ENCODE data around the gene FSTL4. TPM values are rescaled to one million over a fixed set of nuclear protein-coding genes. Genes with fewer than 3 reads are reported as not detected.

Gene FSTL4
- total and polyA plus RNA-seq, 2 of the 13 experiments (the other 11 are each of a cell fraction or from before 2014, with no cell fraction given): 2.1 to 3.0 TPM

DNA sequence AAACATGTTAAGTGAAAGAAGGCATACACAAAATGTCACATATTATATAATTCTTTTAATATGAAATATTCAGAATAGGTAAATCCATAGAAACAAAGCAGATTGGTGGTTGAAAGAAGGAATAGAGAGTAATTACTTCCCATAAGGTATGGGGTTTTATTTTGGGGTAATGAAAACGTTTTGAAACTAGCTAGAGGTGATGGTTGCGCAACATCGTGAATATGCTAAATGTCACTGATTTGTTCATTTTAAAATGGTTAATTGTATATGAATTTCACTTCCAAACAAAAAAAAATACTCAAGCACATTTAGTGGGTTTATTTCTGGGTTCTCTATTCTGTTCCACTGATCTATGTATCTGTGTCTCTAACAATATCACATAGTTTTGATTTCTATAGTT, 12.0 kb upstream of the FSTL4 start:
- WGBS (ENCODE audit: low lambda C conversion rate): 54% methylated on average over 3 of the region's 3 CpGs
- Histone ChIP-seq H3K9ac (ENCODE audit: insufficient read depth, low read depth, low read length) (no peak overlapping the region), H3K36me3 (replicated peaks in 1 of 2; ENCODE audit: control insufficient read depth in 1 of 2, insufficient read depth in 2 of 2, low read length in 2 of 2) (no peaks in the 10 kb centered on the region), H3K4me2 (ENCODE audit: low read depth, low read length) (no peak overlapping the region), H3K9me3 (ENCODE audit: low read length) (no peaks in the 10 kb centered on the region), H3K27ac (ENCODE audit: extremely low read length, insufficient read depth, low read length) (no peak overlapping the region), H3K79me2 (ENCODE audit: insufficient read depth, low read length) (no peaks in the 10 kb centered on the region), H3K27me3 (ENCODE audit: control insufficient read depth in 1 of 2, insufficient read depth in 2 of 2, low read length in 2 of 2) (no peaks in the 10 kb centered on the region), H4K20me1 (ENCODE audit: insufficient read depth, low read length) (no peaks in the 10 kb centered on the region), H3K4me1 (ENCODE audit: insufficient read depth, low read length) (no peaks in the 10 kb centered on the region), H2AFZ (ENCODE audit: low read length) (no peak overlapping the region), H3K4me3 (replicated peaks in 1 of 3; ENCODE audit: insufficient read depth in 1 of 3, low read depth in 2 of 3, low read length in 3 of 3) (no peak overlapping the region)
- TF ChIP-seq CEBPG (CRISPR knock-in tag; IDR thresholded peaks at IDR 0.05) (peak; percentile 38), NCOA5 (CRISPR knock-in tag; IDR thresholded peaks at IDR 0.05) (no peak), CEBPB (IDR thresholded peaks at IDR 0.05; ENCODE audit: borderline replicate concordance, low read depth, low read length) (peak; percentile 88)
- no peak for ATAC-seq
- BruUV-seq (replicated peaks): no TSS peak
- CTCF ChIA-PET (ENCODE audit: low intra/inter-chr PET ratio, low total read pairs): no interaction called here
- POLR2A ChIA-PET: no interaction called here
- no peak for DNase-seq (ENCODE audit: low spot score)
- FAIRE-seq: no peak
- in situ Hi-C loops (cut with HindIII; ENCODE audit: extremely low pct_ligation_motif_present, low pct_unique_long_range_greater_than_20kb): no loop called here
- intact Hi-C loops (cut with micrococcal nuclease; ENCODE audit: unreplicated experiment): no loop called here

DNA sequence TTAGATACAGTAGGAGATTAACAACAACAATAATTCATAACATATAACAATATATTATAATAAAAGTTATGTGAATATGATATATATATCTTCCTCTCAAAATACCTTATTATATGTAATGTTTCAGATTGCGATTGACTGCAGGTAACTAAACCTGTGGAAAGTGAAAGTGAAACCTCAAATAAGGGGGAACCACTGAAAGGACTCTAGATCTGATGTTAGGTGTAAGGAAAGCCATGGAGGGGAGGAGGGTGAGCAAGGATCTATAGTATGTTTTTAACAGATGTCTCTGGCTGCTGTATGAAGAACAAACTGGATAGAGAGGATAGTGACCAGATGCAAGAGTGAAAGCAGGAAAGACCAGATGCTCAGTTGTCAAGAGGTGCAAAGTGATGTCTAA, 5.8 kb upstream of the FSTL4 start:
- H3K27ac ChIP-seq (ENCODE audit: extremely low read length, insufficient read depth, low read length): no peak overlapping the region
- POLR2A ChIA-PET: no interaction called here
- peaks cover 0 to 7% of the 10 kb centered on the region in 2 experiments; a peak in 1 of 5 replicates for H3K27me3 ChIP-seq (ENCODE audit: control insufficient read depth in 1 of 2, insufficient read depth in 2 of 2, low read length in 2 of 2)
- no peaks in the 10 kb centered on the region for H4K20me1 ChIP-seq (ENCODE audit: insufficient read depth, low read length)
- no peak overlapping the region for H3K4me3 ChIP-seq (replicated peaks in 1 of 3; ENCODE audit: insufficient read depth in 1 of 3, low read depth in 2 of 3, low read length in 3 of 3)
- CTCF ChIA-PET (ENCODE audit: low intra/inter-chr PET ratio, low total read pairs): no interaction called here
- FAIRE-seq (no peak), ATAC-seq (no peak), DNase-seq (ENCODE audit: low spot score) (no peak)
- WGBS (ENCODE audit: low lambda C conversion rate): 0% methylated on average over 1 of the region's 1 CpG
- no peaks in the 10 kb centered on the region for H3K79me2 ChIP-seq (ENCODE audit: insufficient read depth, low read length)
- no peak overlapping the region for H3K9ac ChIP-seq (ENCODE audit: insufficient read depth, low read depth, low read length)
- H3K4me1 ChIP-seq (ENCODE audit: insufficient read depth, low read length): no peaks in the 10 kb centered on the region
- no peaks in the 10 kb centered on the region for H3K36me3 ChIP-seq (replicated peaks in 1 of 2; ENCODE audit: control insufficient read depth in 1 of 2, insufficient read depth in 2 of 2, low read length in 2 of 2)
- H3K4me2 ChIP-seq (ENCODE audit: low read depth, low read length): peak overlapping the region; percentile 44; the same call in 1 of the 2 replicates
- intact Hi-C loops (cut with micrococcal nuclease; ENCODE audit: unreplicated experiment) (no loop called here), in situ Hi-C loops (cut with HindIII; ENCODE audit: extremely low pct_ligation_motif_present, low pct_unique_long_range_greater_than_20kb) (no loop called here)
- TF ChIP-seq, protein P1, sequence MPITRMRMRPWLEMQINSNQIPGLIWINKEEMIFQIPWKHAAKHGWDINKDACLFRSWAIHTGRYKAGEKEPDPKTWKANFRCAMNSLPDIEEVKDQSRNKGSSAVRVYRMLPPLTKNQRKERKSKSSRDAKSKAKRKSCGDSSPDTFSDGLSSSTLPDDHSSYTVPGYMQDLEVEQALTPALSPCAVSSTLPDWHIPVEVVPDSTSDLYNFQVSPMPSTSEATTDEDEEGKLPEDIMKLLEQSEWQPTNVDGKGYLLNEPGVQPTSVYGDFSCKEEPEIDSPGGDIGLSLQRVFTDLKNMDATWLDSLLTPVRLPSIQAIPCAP (CRISPR knock-in tag; IDR thresholded peaks at IDR 0.05; ENCODE audit: low read depth): 0 out of 2 replicates have a peak, but pooled peaks have one; percentile 52
- TF ChIP-seq ZNF570 (CRISPR knock-in tag; IDR thresholded peaks at IDR 0.05; ENCODE audit: borderline replicate concordance): no peak
- no peaks in the 10 kb centered on the region for H3K9me3 ChIP-seq (ENCODE audit: low read length)
- no TSS peak for BruUV-seq (replicated peaks)
- H2AFZ ChIP-seq (ENCODE audit: low read length): no peak overlapping the region

Measured in HepG2 (cell line).